Stimulated activated CD8-positive, alpha-beta memory T cell treated with anti-CD3 and anti-CD28 coated beads, Interleukin-7, amount 100 ng/mL, for 48 hours (primary cell): ENCODE results near the gene MOB3B.
"Not testable (repeated sequence)": the region's sequence is repeated elsewhere in the genome, so short reads cannot be mapped to it uniquely, and the experiment has no call there.

Experiments
- DNase-seq, 2 donors: peaks; one replicate each; pipeline ENCODE4 v3.0.0-alpha.2; 2020; ENCODE audit warnings: low read depth in 1 of 2; ENCODE audit errors: extremely low read depth in 1 of 2

Gene MOB3B

GRCh38 chr9:27482709-27483108, 46.9 kb downstream of the MOB3B start:
- no peak for DNase-seq

DNA sequence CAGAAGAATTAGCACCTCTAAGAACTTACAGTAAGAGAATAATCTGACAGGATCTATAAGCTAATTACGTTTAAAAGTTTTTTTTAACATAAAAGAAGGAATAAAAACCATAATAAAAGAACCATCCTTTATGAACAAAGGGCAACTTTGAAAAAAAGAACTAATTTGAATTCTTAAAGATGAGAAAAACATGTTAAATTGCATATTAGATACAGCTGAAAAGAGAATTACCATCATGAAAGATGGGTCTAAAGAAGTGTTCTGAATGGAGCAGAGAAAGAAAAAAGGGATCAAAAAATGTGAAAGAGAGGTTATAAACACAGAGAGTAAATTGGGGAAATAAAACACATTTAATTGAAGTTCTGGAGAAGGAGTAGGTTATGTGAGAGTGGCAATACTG, 51.3 kb downstream of the MOB3B start:
- DNase-seq: no peak

DNA sequence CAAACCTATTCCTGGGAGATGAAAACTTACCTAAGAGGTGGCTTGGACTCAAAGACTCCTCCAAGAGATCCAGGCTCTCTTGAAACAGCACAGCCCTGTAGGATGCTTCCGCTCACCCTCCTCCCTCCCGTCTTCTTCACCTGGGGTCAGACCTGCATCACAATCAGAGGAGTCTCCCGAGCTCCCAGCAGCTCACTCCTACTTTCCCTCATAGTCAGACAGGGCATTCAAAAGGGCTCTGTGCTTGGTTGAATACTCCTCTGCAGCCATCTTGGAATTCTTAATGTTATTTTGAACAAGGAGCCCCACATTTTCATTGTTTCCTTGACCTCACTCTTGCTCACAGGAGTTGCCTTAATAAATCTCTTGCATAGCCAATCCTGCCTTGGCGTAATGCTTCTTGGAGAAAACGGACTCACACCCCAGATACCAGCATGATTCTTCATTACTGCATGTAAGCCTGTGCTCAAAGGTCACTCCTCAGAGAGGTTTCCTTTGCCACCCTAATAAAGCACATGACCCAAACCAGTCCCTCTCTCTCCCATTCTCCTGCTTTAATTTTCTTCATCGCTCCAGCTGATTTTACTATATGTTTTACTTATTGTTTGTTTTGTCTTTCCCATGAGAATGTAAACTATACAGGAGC, 52.6 kb downstream of the MOB3B start:
- no peak for DNase-seq

- no peak for DNase-seq
Measured at GRCh38 chr9:27475057-27475595, 54.5 kb downstream of the MOB3B start.

GRCh38 chr9:27474305-27474704, 55.3 kb downstream of the MOB3B start:
- DNase-seq: no peak

- no peak for DNase-seq
Measured at GRCh38 chr9:27473111-27473529, 56.5 kb downstream of the MOB3B start.

GRCh38 chr9:27472195-27472594, 57.4 kb downstream of the MOB3B start:
- no peak for DNase-seq

DNA sequence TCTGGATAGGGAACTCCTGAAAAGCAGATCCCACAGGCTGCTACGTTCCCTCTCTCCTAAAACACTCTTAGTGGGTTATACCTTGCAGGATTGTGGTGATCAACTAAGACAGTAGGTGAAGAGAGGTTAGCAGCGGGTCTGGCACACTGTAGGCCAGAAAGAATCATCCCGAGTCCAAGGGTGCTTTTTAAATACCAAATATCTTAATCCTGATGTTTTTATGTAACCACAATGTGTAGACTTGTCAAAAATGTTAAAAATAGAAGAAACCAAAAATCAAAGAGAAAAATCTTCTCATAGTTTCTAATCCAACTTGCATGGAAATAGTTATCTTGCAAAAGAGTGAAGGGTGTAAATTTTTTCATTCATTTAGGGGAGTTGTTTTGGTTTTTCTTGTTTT, 57.8 kb downstream of the MOB3B start:
- no peak for DNase-seq

DNA sequence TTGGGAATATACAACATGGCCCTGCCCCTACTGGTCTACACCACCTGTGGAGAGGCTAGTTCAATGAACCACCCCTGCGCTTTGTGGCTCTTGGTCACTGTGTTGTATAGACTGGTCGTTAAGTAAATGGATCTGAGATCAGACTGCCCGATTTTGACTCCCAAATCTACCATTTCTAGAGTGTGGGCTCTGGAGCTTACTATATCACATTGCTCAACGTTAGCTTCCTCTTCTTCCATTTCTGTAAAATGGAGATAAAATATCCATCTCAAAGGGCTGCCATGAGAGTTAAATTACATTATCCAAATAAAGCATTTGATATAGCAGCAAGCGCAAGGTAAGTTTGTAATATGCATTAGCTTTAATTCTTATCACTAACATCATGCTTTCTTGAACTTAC, 58.2 kb downstream of the MOB3B start:
- DNase-seq: no peak

- no peak for DNase-seq
Measured at GRCh38 chr9:27470291-27470856, 59.2 kb downstream of the MOB3B start.

DNA sequence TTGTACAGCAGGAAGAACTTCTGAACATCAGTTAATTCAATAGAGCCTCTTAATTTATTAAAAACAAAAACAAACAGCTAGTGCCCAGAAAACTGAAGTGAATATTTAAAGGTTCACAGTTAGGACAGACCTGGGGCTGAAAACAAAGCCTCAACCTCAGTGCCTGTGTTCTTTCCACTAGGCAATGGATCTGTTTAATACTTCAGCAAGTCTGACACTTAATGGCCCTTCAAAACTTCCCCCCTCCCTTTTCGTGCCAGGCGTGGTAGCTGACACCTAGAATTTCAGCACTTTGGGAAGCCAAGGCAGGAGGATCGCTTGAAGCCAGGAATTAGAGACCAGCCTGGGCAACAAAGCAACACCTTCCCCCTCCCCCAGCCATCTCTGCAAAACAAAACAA, 60.1 kb downstream of the MOB3B start:
- no peak for DNase-seq

DNA sequence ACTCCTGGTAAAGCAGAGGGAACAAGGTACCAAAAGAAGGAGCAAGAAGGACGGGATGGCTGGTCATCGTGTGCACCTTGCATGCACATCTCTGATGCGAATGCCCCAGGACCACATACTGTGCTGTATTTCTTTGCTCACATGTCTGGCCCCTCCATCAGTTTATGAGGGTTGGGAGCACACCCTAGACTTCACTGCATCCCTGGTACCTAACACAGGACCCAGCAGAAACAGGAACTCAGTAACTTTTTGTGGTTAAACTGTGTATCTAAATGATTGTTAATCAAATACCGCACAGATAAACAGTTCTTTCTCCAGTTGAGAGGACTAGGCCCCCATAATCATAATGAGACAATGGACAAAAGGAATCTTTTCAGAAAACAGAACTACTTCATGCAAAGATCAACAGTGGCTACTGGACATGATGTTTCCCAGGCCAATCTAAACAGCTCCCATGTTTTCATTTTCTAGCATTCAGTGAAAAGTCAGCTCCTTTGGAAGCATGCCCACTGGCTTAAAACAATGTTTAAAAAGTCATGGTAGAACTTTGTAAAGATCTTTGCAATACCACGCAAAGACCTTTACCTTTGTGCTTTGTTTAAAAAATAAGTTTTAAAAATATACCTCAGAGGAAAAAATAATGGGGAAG, 61.0 kb downstream of the MOB3B start:
- no peak for DNase-seq

- DNase-seq: no peak
Measured at GRCh38 chr9:27468000-27468399, 61.6 kb downstream of the MOB3B start.

DNA sequence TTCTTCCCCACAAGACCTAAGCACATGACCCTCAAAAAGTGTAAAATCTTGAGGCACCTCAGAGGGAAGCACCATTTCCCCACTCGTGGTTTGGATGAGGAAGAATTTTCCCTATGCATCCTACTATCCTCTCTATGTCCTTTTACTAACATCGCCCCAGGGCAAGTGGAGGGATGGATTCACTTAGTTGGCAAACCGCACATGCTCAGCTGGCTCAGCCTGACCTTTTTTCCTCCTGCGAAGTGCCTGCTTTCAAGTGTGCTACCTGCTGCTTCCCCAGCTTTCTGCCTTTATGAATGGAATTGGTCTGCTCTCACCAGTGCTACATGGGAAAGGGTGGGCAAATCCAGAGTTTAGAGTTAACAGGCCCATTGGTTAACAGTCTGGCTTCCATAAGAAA, 62.1 kb downstream of the MOB3B start:
- DNase-seq: no peak

- not testable (repeated sequence) for DNase-seq
Measured at GRCh38 chr9:27466516-27466915, 63.1 kb downstream of the MOB3B start.

- not testable (repeated sequence) for DNase-seq
Measured at GRCh38 chr9:27464950-27465349, 64.7 kb downstream of the MOB3B start.

DNA sequence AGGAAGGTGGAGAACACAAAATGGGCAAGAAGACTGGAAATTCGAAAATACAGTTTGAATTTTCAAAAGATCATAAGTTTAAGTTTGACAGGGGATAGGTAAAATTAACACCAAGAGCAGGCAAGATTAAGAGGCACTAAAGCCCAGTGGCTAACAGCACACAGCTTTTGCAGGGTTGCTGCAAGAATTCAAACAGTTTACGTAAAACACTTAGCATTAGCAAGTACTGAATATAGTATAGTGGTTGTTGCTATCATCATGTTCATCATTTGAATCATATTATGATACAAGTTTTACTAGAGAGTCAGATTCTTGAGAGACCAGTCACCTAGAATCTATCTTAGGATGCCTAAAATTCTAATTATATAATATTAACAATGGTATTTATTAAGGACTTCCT, 66.8 kb downstream of the MOB3B start:
- DNase-seq: no peak

DNA sequence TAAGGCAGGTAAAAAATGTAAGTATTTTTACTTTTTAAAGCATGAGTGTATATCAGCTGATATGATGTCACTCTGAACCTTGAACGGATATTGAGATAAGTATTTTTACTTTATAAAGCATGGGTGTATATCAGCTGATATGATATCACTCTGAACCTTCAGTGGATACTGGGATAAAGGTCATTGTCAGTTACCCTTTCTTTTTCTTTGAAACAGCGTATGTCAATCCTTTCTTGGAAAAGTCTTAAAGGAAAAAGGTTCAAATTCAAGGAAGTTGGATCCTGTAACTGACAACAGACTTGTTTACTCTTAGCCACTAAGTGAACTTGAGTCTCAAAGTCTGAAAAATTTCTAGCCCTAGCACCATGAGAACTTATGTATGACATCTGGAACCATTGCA, 67.2 kb downstream of the MOB3B start:
- DNase-seq: no peak

- DNase-seq: no peak
Measured at GRCh38 chr9:27460226-27461023, 69.2 kb downstream of the MOB3B start.

- no peak for DNase-seq
Measured at GRCh38 chr9:27457445-27457844, 72.2 kb downstream of the MOB3B start.

- DNase-seq: no peak
Measured at GRCh38 chr9:27453860-27454553, 75.6 kb downstream of the MOB3B start.
